GM21576 (cell line): ENCODE results near the gene ZGPAT.

ENCODE experiments used
- ATAC-seq: cut with Tn5 transposase; IDR thresholded peaks from one replicate; pipeline ENCODE4 v1.9.1; 2021; ENCODE audit warnings: mild to moderate bottlenecking, moderate library complexity; ENCODE audit not compliant: unreplicated experiment

The ZGPAT gene

GRCh38 chr20:63777614-63778013 lies 69.8 kb downstream of the ZGPAT start:
- no peak for ATAC-seq

- ATAC-seq = no peak
Observed at GRCh38 chr20:63778034-63778752, 70.4 kb downstream of the ZGPAT start.

- no peak for ATAC-seq
Observed at GRCh38 chr20:63778857-63779256, 71.0 kb downstream of the ZGPAT start.

GRCh38 chr20:63781181-63781580 lies 73.3 kb downstream of the ZGPAT start:
- ATAC-seq = no peak

- ATAC-seq = no peak
Observed at GRCh38 chr20:63782051-63782471, 74.2 kb downstream of the ZGPAT start.

GRCh38 chr20:63782521-63782971 lies 74.7 kb downstream of the ZGPAT start:
- no peak for ATAC-seq

GRCh38 chr20:63783970-63784369 lies 76.1 kb downstream of the ZGPAT start:
- no peak for ATAC-seq

GRCh38 chr20:63785691-63786131 lies 77.9 kb downstream of the ZGPAT start:
- no peak for ATAC-seq
